Mesendoderm (in vitro differentiated cells): ENCODE measurements around the gene HSPB6.

Source experiments
- DNase-seq: peaks from one replicate; pipeline ENCODE4 v3.0.0; 2013
- H2AK5ac ChIP-seq: 2 replicates; pipeline ENCODE4 v1.6.1; 2013; ENCODE audit warnings: low read length, inconsistent platforms
- H2BK120ac ChIP-seq: 2 replicates; pipeline ENCODE4 v1.6.1; 2013; ENCODE audit warnings: low read depth, mild to moderate bottlenecking, low read length, moderate library complexity, mixed read lengths
- H2BK15ac ChIP-seq: replicated peaks from 2 replicates; pipeline ENCODE4 v1.6.1; 2013; ENCODE audit warnings: low read depth, mild to moderate bottlenecking, moderate library complexity
- H2BK5ac ChIP-seq: 2 replicates; pipeline ENCODE4 v1.6.1; 2013; ENCODE audit warnings: low read length, inconsistent platforms
- H3K18ac ChIP-seq: 2 replicates; pipeline ENCODE4 v1.6.1; 2013; ENCODE audit warnings: mild to moderate bottlenecking, low read length, mixed read lengths
- H3K23ac ChIP-seq: one replicate; pipeline ENCODE4 v1.6.1; 2013; ENCODE audit warnings: low read length
- H3K27ac ChIP-seq: 2 replicates; pipeline ENCODE4 v1.5.1; 2013; ENCODE audit warnings: low read depth, mild to moderate bottlenecking, inconsistent platforms, low read length, moderate library complexity
- H3K27me3 ChIP-seq: 2 replicates; pipeline ENCODE4 v1.6.1; 2013; ENCODE audit warnings: low read length, control low read depth, mild to moderate bottlenecking, inconsistent platforms; ENCODE audit not compliant: insufficient read depth, poor library complexity
- H3K36me3 ChIP-seq: 2 replicates; pipeline ENCODE4 v1.6.1; 2013; ENCODE audit warnings: low read length, inconsistent platforms; ENCODE audit not compliant: control insufficient read depth, insufficient read depth
- H3K4ac ChIP-seq: one replicate; pipeline ENCODE4 v1.6.1; 2013; ENCODE audit warnings: low read depth, mild to moderate bottlenecking, low read length, moderate library complexity
- H3K4me1 ChIP-seq: 2 replicates; pipeline ENCODE4 v1.6.1; 2013; ENCODE audit warnings: low read depth, low read length, inconsistent platforms; ENCODE audit not compliant: control insufficient read depth
- H3K4me2 ChIP-seq: 2 replicates; pipeline ENCODE4 v1.6.1; 2013; ENCODE audit warnings: low read length
- H3K4me3 ChIP-seq: 2 replicates; pipeline ENCODE4 v1.5.1; 2013; ENCODE audit warnings: mild to moderate bottlenecking, low read length
- H3K56ac ChIP-seq: one replicate; pipeline ENCODE4 v1.6.1; 2013; ENCODE audit warnings: low read length
- H3K79me1 ChIP-seq: 2 replicates; pipeline ENCODE4 v1.6.1; 2013; ENCODE audit warnings: low read length, inconsistent platforms
- H3K79me2 ChIP-seq: 2 replicates; pipeline ENCODE4 v1.6.1; 2013; ENCODE audit warnings: mild to moderate bottlenecking, low read length; ENCODE audit not compliant: control insufficient read depth, insufficient read depth
- H3K9ac ChIP-seq: 2 replicates; pipeline ENCODE4 v1.6.1; 2013; ENCODE audit warnings: low read length, inconsistent platforms
- H4K5ac ChIP-seq: one replicate; pipeline ENCODE4 v1.6.1; 2013; ENCODE audit warnings: low read length
- H4K8ac ChIP-seq: one replicate; pipeline ENCODE4 v1.6.1; 2013; ENCODE audit warnings: low read depth, mild to moderate bottlenecking, control low read depth, low read length, moderate library complexity
- WGBS: extraction: QIAGEN DNeasy Blood & Tissue Kit; methylation state at CpG from one replicate; pipeline ENCODE4 v1.1.7; 2013; ENCODE audit warnings: low lambda C conversion rate, missing lambda C conversion rate; ENCODE audit not compliant: insufficient coverage; ENCODE audit errors: extremely low coverage; 5-methylcytosine and 5-hydroxymethylcytosine counted together

Gene HSPB6

DNA sequence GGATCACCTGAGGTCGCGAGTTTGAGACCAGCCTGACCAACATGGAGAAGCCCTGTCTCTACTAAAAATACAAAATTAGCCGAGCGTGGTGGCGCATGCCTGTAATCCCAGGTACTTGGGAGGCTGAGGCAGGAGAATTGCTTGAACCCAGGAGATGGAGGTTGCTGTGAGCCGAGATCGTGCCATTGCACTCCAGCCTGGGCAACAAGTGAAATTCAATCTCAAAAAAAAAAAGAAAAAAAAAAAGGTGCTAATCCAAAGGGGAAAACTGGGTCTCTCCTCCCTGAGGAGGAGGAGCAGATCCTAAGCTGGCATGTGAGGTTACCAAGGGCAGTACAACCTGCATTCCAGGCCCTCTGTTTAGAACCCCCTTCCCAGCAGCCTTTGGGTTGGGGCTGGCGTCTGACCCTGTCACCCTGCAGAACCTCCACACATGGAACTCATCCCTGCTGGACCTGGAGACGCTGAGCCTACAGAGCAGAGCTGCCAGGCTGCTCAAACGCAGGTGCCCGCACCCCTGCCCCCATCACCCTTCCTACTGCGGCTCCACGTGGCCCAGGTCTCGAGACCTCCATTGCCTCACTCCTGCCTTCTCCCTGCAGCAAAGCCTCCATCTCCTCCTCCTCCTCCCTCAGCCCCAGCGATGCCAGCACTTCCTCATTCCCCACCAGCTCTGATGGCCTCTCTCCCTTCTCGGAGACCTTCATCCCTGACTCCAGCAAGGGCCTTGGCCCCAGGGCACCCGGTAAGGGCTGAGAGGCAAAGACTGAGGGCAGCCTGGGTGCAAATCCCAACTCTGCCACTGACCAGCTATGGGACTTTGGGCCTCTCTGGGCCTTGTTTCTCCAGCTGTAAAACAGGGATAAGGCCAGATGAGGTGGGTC is 7.8 kb upstream of the HSPB6 start:
- Histone ChIP-seq H3K18ac (no peak overlapping the region), H2BK120ac (no peak overlapping the region), H3K4me3 (no peak overlapping the region), H3K56ac (no peak overlapping the region), H4K5ac (no peak overlapping the region), H3K4me1 (no peaks in the 10 kb centered on the region), H3K23ac (no peak overlapping the region), H3K4me2 (no peak overlapping the region), H4K8ac (no peak overlapping the region), H3K79me1 (peaks cover 2% of the 10 kb centered on the region), H3K9ac (no peak overlapping the region), H2BK15ac (no peak overlapping the region), H2AK5ac (no peak overlapping the region), H2BK5ac (no peak overlapping the region), H3K27ac (no peak overlapping the region), H3K79me2 (peaks cover 2% of the 10 kb centered on the region), H3K36me3 (peaks cover 11% of the 10 kb centered on the region), H3K4ac (no peak overlapping the region), H3K27me3 (no peaks in the 10 kb centered on the region)
- no peak for DNase-seq
- WGBS = no CpG with 5 or more reads among the region's 17 CpGs

DNA sequence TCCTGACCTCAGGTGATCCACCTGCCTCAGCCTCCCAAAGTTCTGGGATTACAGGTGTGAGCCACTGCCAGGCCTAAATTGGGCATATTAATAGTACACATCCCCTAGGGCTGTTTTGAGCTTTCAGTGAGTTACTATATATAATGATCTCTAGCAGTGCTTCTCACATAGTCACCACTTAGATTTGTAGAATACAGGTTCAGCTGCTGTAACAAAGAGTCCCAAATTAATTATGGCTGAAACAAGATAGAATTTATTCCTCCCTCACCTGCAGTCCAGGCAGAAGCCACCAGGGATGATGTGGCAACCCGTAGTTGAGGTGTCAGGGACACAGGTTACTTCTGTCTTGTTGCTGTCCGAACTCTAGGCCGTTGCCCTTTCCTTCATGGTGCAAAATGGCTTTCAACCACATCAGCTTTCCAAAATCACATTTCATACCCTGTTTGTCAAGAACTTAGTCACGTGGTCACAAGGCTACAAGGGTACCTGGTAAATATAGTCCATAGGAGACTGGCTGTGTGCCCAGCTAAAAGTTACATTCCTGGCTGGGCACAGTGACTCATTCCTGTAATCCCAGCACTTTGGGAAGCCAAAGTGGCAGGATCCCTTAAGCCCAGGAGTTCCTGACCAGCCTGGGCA is 4.0 kb upstream of the HSPB6 start:
- Histone ChIP-seq H3K9ac (no peak overlapping the region), H3K4ac (no peak overlapping the region), H3K23ac (no peak overlapping the region), H2AK5ac (no peak overlapping the region), H3K4me1 (no peaks in the 10 kb centered on the region), H3K79me2 (peaks cover 4% of the 10 kb centered on the region), H3K27ac (no peak overlapping the region), H3K36me3 (peaks cover 9% of the 10 kb centered on the region), H2BK15ac (no peak overlapping the region), H2BK120ac (no peak overlapping the region), H3K4me2 (no peak overlapping the region), H3K27me3 (no peaks in the 10 kb centered on the region), H3K79me1 (peaks cover 9% of the 10 kb centered on the region), H3K56ac (no peak overlapping the region), H3K18ac (no peak overlapping the region), H2BK5ac (no peak overlapping the region), H4K8ac (no peak overlapping the region), H4K5ac (no peak overlapping the region), H3K4me3 (no peak overlapping the region)
- DNase-seq = no peak
- no CpG with 5 or more reads among the region's 4 CpGs for WGBS

DNA sequence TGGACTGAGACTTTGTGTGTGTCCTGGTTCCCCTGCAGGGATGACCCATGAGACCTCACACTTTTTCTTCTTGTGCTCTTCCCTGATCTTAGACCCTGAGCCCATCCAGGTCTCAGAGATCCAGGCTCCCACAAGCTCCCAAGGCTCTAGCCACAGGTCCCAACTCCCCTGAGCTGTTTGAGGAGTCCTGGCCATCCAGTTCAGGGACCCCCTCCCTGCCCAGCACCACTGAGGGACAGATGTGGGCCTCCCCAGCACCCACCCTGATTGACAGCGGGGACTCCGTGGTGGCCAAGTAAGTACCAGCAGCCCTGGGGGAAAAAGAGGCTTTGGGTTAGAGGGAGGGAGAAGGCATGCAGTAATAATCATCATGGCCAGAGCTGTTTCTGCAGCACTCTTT is 2.9 kb upstream of the HSPB6 start:
- Histone ChIP-seq H3K36me3 (peaks cover 6% of the 10 kb centered on the region), H3K27me3 (no peaks in the 10 kb centered on the region), H3K23ac (no peak overlapping the region), H3K79me1 (peaks cover 9% of the 10 kb centered on the region), H3K27ac (no peak overlapping the region), H3K56ac (no peak overlapping the region), H2BK120ac (no peak overlapping the region), H3K4ac (no peak overlapping the region), H3K79me2 (peaks cover 4% of the 10 kb centered on the region), H2AK5ac (no peak overlapping the region), H2BK15ac (no peak overlapping the region), H3K9ac (no peak overlapping the region), H3K18ac (no peak overlapping the region), H4K8ac (no peak overlapping the region), H4K5ac (no peak overlapping the region), H3K4me1 (no peaks in the 10 kb centered on the region), H2BK5ac (no peak overlapping the region), H3K4me3 (no peak overlapping the region), H3K4me2 (no peak overlapping the region)
- WGBS = no CpG with 5 or more reads among the region's 2 CpGs
- no peak for DNase-seq

DNA sequence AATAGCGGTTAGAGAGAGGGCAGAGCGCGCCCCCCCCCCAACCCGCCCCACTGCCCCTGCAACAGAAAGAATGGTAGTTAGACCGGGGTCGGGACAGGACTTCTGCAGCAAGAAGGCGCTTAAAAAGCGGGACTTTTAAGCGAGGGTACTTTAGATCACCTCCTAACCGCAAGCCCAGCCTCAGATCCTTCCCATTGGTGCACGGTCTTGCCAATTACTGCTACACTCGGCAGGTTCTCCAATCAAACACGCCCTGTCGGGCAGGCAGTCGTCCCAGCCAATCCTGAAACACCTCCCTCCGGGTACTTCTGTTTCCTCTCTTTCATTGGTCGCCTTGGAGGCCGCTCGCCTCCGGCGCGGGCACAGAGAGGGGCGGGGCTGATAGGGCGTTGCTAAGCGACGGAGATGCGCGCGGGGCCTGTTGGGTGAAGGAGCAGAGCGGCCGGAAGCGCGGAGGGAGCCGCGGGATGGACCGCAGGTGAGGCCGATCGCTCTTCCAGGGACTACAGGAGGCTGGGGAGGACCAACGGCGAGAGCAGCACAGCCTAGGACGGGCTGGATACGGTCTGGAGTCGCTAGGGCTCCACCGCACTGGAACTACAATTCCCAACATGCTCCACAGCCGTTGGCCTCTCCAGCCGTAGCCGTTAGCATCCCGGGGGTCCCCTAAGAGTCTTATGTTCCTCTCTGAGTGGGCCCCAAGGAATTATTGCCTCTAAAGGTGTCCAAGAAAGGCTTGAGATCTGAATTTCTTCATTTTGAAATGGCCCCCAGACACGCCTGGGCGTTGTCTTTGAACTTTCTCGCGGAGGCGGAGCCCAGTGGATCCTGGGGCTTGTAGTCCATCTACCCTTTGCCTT is 1.1 kb upstream of the HSPB6 start, which contains the start of gene PROSER3:
TSS of gene PROSER3 (plus strand) at position 428 of the 860 bp plus-strand sequence. CDS start at position 468, 40 bp downstream.
- Histone ChIP-seq H3K36me3 (peaks cover 6% of the 10 kb centered on the region), H3K27ac (peak within 1 kb of the TSS; percentile 87)

DNA sequence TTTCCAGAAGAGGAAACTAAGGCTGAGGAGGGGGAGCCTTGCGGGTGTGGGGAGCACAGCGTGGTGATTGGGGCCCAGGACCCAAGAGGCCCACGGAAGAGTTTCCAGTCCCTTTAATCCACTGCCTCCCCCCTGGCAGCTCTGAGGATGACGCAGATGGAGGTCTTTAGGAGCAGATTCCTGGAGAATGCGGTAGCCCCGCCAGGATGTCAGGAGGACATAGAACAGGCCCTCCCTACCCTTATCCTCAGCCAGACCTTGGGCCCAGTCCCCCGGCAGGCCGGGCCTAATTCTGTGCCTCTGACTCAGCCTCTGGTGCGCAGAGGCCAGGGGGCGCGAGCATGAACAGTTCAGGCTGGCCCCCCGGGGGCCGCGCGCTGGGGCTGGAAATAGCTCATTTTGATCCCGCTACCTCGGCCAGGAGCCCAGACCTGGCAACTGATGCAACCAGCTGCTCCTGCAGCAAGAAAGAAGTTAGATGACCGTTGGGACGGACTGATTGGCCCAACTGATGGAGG is 461 bp upstream of the HSPB6 start:
- no CpG with 5 or more reads among the region's 19 CpGs for WGBS
- no peak overlapping the region for H2BK120ac ChIP-seq

More for the DNA sequence above, 1.1 kb upstream of the HSPB6 start, which contains the start of gene PROSER3:
- Histone ChIP-seq H3K18ac (peak within 1 kb of the TSS; percentile 73), H2BK120ac (no peak within 1 kb of the TSS), H3K23ac (no peak within 1 kb of the TSS), H3K79me2 (peaks cover 4% of the 10 kb centered on the region), H3K4me3 (peak within 1 kb of the TSS; percentile 93), H3K4ac (peak within 1 kb of the TSS; percentile 90), H3K4me1 (no peaks in the 10 kb centered on the region), H3K4me2 (peak within 1 kb of the TSS; percentile 58), H3K27me3 (no peaks in the 10 kb centered on the region), H4K5ac (no peak within 1 kb of the TSS), H3K56ac (peak within 1 kb of the TSS; percentile 99), H3K9ac (peak within 1 kb of the TSS; percentile 94), H4K8ac (peak within 1 kb of the TSS; percentile 39), H2BK5ac (peak within 1 kb of the TSS; percentile 75), H2AK5ac (no peak within 1 kb of the TSS), H3K79me1 (peaks cover 9% of the 10 kb centered on the region), H2BK15ac (no peak within 1 kb of the TSS)
- DNase-seq = peak; percentile 100
- no CpG with 5 or more reads among the region's 53 CpGs for WGBS

More for the DNA sequence above, 461 bp upstream of the HSPB6 start:
- Histone ChIP-seq H4K5ac (no peak overlapping the region), H3K23ac (no peak overlapping the region), H4K8ac (peak overlapping the region; percentile 39), H3K27me3 (no peaks in the 10 kb centered on the region), H3K4me2 (peak overlapping the region; percentile 54), H3K79me1 (peaks cover 9% of the 10 kb centered on the region), H2AK5ac (no peak overlapping the region), H3K4ac (peak overlapping the region; percentile 82), H3K56ac (peak overlapping the region; percentile 88), H3K4me3 (peak overlapping the region; percentile 16), H2BK15ac (no peak overlapping the region), H3K18ac (peak overlapping the region; percentile 73), H3K36me3 (peaks cover 6% of the 10 kb centered on the region), H3K9ac (peak overlapping the region; percentile 75), H3K27ac (peak overlapping the region; percentile 87), H2BK5ac (no peak overlapping the region), H3K4me1 (no peaks in the 10 kb centered on the region), H3K79me2 (peaks cover 4% of the 10 kb centered on the region)
- peak; percentile 90 for DNase-seq
